Epithelial cell of prostate (primary cell): ENCODE data around the gene SLC5A6.
"Not testable (repeated sequence)": the region's sequence is repeated elsewhere in the genome, so short reads cannot be mapped to it uniquely, and the experiment has no call there.

Source experiments
- DNase-seq: peaks from one replicate; pipeline ENCODE4 v3.0.0-alpha.2; 2011; ENCODE audit warnings: low read depth, low spot score
- H3K27ac ChIP-seq: fragments of 450-650 bp; 2 replicates; pipeline ENCODE4 v1.5.1; 2017; ENCODE audit warnings: mild to moderate bottlenecking

Gene SLC5A6

DNA sequence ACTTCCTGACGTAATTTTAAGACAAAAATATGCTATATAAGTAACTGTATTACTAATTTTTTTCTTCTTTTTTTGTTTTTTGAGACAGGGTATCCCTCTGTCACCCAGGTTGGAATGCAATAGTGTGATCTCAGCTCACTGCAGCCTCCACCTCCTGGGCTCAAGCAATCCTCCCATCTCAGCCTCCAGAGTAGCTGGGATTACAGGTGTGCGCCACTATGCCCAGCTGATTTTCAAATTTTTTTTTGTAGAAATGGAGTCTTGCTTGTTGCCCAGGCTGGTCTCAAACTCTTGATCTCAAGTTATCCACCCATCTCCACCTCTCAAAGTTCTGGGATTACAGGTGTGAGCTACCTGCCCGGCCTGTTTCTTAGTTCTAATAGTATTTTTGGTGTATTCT lies 33.6 kb downstream of the SLC5A6 start:
- no peak for DNase-seq
- no peak overlapping the region for H3K27ac ChIP-seq

- DNase-seq, result no peak
- no peak overlapping the region for H3K27ac ChIP-seq
Observed at GRCh38 chr2:27177441-27178351, 34.4 kb downstream of the SLC5A6 start.

DNA sequence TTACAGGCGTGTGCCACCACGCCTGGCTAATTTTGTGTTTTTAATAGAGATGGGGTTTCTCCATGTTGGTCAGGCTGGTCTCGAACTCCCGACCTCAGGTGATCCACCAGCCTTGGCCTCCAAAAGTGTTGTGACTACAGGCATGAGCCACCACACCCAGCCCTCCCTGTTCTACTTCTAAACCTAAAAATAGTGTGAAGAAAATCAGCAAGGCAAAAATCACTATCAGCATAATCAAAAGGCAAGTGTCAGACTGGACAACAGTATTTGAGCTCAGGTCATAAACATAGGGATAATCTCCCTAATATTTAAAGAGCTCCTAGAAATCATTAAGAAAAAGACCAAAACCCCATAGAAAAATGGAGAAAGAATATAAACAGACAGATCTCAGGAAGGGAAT lies 36.3 kb downstream of the SLC5A6 start:
- DNase-seq, H3K27ac ChIP-seq: not testable (repeated sequence)

GRCh38 chr2:27175330-27175729 lies 36.7 kb downstream of the SLC5A6 start:
- DNase-seq, result no peak
- H3K27ac ChIP-seq, result no peak overlapping the region

DNA sequence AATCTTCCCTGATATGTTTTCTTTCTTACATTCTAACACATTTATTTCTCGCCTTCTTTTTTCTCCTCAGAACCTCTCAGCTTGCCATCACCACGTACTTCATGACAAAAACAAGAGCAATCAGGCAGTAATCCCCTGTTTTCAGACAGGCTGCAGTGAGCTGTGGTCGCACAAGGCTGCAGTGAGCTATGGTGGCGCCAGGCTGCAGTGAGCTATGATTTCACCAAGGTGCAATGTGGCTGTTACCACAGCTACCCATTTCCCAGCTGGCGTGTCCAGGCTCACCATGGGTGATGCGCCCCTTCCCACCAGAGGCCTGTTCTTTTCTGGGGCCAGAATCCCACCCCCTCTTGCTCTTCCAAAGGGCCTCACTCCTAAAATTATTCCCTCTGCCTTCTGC lies 37.4 kb downstream of the SLC5A6 start:
- DNase-seq, result no peak
- no peak overlapping the region for H3K27ac ChIP-seq

DNA sequence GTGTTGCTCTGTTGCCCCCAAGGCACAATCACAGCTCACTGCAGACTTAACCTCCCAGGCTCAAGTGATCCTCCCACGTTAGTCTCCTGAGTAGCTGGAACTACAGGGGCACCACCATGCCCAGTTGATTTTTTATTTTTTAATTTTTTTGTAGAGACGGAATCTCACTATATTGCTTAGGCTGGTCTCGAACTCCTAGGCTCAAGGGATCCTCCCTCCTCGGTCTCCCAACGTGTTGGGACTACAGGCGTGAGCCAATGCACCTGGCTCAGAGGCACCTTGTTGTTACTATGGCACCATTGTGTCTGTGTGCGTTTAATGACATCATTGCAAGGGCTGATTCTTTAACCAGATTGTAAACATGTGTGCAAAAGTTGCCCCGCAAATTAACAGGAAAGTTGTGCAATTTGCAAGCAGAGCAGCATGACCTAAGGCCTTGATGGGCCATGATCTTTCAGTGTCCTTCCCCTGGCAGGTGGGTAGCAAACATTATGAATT lies 40.7 kb downstream of the SLC5A6 start:
- no peak overlapping the region for H3K27ac ChIP-seq
- DNase-seq, result no peak

GRCh38 chr2:27170581-27171337 lies 41.3 kb downstream of the SLC5A6 start:
- no peak overlapping the region for H3K27ac ChIP-seq
- no peak for DNase-seq

DNA sequence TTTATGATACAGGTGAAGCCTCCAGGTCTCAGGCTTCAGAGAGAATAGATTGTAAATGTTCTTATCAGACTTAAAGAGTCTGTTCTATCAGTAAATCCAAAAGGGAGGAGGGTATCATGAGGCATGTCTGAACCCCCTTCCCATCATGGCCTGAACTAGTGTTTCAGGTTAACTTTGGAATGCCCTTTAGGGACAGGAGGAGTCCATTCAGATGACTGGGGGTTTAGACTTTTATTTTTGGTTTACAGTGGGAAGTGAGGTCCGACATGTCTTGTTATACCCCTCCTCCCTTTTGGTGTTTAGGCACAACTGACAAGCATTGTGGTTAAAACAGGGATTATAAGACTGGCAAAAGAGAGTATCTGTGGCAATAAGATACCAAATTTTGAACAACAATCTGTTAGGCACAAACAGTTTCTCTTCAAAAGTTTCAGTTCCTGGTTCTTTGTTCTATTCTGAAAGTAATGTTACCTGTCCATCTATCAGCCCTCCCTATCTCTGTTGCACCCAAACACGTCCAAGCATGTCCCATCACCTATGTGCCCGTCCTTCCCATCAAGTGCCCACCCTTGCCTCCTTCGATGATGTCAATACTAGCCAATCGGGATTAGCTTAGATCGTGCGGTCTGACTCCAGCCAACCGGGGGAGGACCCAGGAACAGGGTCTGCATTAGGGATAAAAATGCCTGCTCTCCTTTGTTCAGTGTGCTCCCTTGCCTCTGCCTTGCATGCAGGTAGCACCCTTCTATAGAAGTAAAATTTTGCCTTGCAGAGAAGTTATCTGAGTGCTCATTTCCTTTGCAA lies 46.9 kb downstream of the SLC5A6 start:
- H3K27ac ChIP-seq, result no peak overlapping the region
- DNase-seq, result no peak

GRCh38 chr2:27162151-27163121 lies 49.6 kb downstream of the SLC5A6 start:
- H3K27ac ChIP-seq, result no peak overlapping the region
- DNase-seq, result no peak

- H3K27ac ChIP-seq, result no peak overlapping the region
Observed at GRCh38 chr2:27160191-27160590, 51.9 kb downstream of the SLC5A6 start.

GRCh38 chr2:27159271-27159670 lies 52.8 kb downstream of the SLC5A6 start:
- no peak overlapping the region for H3K27ac ChIP-seq
- DNase-seq, result no peak

More at GRCh38 chr2:27160191-27160590, 51.9 kb downstream of the SLC5A6 start:
- DNase-seq, result no peak

GRCh38 chr2:27158468-27158867 lies 53.6 kb downstream of the SLC5A6 start:
- no peak for DNase-seq
- H3K27ac ChIP-seq, result no peak overlapping the region

- DNase-seq, result peak; percentile 26
- H3K27ac ChIP-seq, result no peak overlapping the region
Observed at GRCh38 chr2:27155069-27155520, 57.0 kb downstream of the SLC5A6 start.

- no peak overlapping the region for H3K27ac ChIP-seq
- DNase-seq, result no peak
Observed at GRCh38 chr2:27154488-27154887, 57.6 kb downstream of the SLC5A6 start.

GRCh38 chr2:27152796-27153464 lies 59.1 kb downstream of the SLC5A6 start:
- no peak for DNase-seq
- no peak overlapping the region for H3K27ac ChIP-seq

DNA sequence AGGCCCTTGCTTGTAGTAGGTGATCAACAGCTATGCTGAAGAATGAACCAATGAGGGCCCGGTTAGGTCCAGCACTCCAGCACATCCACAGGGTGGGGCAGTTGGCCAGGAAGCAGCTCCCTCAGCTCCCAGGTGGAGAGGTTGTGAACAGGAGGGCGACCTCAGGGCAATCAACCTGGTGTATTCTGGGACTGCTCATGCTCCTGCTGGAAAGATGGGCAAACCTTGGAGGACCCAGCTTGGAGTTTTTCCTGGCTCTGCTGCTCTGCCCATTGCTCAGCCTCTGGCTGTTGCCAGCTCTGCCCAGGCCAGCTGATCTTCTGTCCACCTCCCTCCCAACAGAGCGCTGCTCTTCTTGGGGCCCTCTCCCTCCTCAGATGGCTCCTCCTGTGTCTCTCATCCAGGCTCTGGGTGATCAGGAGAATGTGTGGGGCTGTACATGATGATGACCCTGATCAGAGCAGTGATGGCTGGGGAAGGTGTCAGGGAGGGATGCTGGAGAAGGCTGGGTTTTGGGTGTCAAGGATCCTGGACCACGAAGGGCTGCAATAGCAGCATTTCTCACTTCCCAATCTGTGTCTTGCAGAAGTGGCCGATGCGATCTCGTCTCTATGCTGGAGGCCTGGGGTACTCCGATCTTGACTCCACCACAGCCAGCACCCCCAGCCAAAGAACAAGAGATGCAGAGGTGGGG lies 59.8 kb downstream of the SLC5A6 start:
- H3K27ac ChIP-seq, result no peak overlapping the region
- no peak for DNase-seq

DNA sequence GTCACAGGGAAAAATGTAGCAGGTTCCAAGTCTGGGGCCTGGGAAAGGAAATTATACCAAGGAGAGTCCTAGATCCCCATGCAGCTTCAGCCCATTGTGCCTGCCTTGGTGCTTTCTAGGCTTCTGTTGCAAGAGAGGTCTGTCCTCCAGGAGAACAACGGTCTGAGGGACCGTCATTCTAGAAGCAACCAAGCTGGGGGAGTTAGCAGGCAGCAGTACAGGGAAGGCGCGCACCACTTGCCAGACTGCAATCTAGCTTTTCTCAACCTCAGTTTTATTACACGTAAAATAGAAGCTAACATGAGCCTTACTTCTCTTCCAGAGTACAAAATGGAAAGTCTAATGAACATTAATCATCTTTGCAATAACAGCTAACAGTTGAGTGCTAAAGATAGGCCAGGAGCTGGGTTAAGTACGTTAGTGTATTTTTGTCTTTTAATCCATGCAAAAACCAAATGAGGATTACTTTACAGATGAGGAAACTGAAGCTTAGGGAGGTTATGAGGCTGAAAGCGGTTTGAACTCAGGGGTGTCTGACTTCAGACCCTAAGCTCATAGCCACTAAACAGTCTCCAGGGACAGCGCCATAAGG lies 61.3 kb downstream of the SLC5A6 start:
- no peak overlapping the region for H3K27ac ChIP-seq
- DNase-seq, result no peak
